H1 (cell line): ENCODE measurements around the gene MCF2L. TPM values are rescaled to one million over a fixed set of nuclear protein-coding genes. Genes with fewer than 3 reads are reported as not detected.

ENCODE experiments used
- BCL11A ChIP-seq, 2 experiments: IDR thresholded peaks; one replicate each; pipeline ENCODE4 v1.6.1; 2011; ENCODE audit warnings: low read depth in 2 of 2, low read length in 2 of 2, mild to moderate bottlenecking in 2 of 2
- HDAC2 ChIP-seq, 2 experiments: fragments of 300-600 bp in 1 of 2; sonication (generic) in 1 of 2; IDR thresholded peaks; 2 replicates each; pipeline ENCODE4 v1.6.1; 2011 to 2012; ENCODE audit warnings: low read depth in 2 of 2, low read length in 2 of 2, mild to moderate bottlenecking in 2 of 2, moderate library complexity in 2 of 2, borderline replicate concordance in 1 of 2, inconsistent platforms in 1 of 2
- KDM1A ChIP-seq: fragments of 200-600, 300-600 bp; sonication (generic); IDR thresholded peaks from 2 replicates; pipeline ENCODE4 v1.7.1; 2016; ENCODE audit warnings: mild to moderate bottlenecking, low read length, borderline replicate concordance
- RFX5 ChIP-seq: IDR thresholded peaks from 2 replicates; pipeline ENCODE4 v1.6.1; 2011; ENCODE audit warnings: low read depth, low read length, improper control_type of control experiment, borderline replicate concordance
- polyA plus RNA-seq, 7 experiments: library from polyadenylated mRNA; depleted of rRNA in 3 of 7; stranded (reverse) in 5 of 7; unstranded in 2 of 7; fragments of >200 nt in 5 of 7; fragments of 200-250 nt in 2 of 7; gene quantifications; 1 replicate in 5 of 7; 2 replicates in 1 of 7; 4 replicates in 1 of 7; pipeline versions ENCODE4 v1.2.1 to v1.2.3, GENCODE V29; 2011 to 2013; ENCODE audit warnings: missing spikeins in 2 of 7, mixed read lengths in 2 of 7
- total RNA-seq: library from RNA; stranded (reverse); fragmentation: NEBNext Ultra II Directional; extraction: Animal tissue kit (Norgen Biotek cat#: 25700); gene quantifications from 2 replicates; pipeline ENCODE4 v1.2.1, GENCODE V29; 2021

The MCF2L gene
- total and polyA plus RNA-seq, 2 of the 8 experiments (the other 6 are each of a cell fraction or from before 2014, with no cell fraction given) = 10.1 to 24.4 TPM

DNA sequence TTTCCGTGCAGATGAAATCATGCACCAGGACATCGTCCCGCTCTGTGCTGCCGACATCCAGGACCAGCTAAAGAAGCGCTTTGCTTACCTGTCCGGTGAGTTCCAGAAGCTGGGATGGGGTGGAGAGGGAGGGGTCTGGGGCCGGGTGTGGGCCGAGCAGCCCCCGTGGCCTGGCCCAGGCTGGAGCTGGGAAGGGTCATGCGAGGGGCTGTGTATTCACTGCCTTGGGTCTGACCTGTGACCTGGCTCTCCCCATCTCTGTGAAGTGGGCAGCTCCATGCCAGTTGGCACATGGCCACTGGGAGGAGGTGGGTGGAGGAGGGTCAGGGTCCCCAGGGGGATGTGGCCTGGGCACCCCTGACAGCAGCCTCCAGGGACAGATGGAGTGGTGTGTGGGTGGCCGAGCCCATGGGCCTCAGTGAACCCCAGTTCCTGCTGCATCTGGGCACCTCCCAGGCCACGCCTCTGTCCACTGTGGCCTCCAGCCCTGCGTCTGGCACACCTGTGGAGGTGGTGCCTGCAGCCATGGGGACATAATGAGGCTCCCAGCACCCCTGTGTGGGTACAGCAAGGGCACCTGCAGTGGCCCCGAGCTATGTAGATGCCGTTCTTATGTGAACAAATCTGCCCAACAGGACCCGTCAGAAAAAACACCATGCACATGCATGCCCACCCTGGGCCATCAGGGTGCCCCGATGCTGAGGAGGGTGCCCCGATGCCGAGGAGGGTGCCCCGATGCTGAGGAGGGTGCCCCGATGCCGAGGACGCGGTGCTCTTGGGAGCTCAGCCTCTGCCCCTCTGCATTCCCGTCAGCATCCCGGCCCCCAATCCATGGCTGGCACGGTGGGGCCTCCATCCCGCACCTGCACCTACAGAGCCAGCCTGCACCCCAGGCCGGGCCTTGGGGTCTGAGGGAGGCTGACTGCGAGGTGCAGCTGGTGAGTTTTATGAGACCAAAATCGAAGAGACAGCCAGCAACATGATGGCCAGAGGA lies 46.0 kb downstream of the MCF2L start (continued):
- TF ChIP-seq HDAC2 (IDR thresholded peaks at IDR 0.05; ENCODE audit: borderline replicate concordance in 1 of 2, low read depth in 2 of 2, low read length in 2 of 2) = no peak
- TF ChIP-seq BCL11A (IDR thresholded peaks at IDR 0.05; ENCODE audit: low read depth in 2 of 2, low read length in 2 of 2) = no peak
- TF ChIP-seq KDM1A = no peak
- no peak for TF ChIP-seq RFX5
- TF ChIP-seq, all 59 proteins: peak for 0
